ENCODE results near the gene HJURP.

HJURP gene

DNA sequence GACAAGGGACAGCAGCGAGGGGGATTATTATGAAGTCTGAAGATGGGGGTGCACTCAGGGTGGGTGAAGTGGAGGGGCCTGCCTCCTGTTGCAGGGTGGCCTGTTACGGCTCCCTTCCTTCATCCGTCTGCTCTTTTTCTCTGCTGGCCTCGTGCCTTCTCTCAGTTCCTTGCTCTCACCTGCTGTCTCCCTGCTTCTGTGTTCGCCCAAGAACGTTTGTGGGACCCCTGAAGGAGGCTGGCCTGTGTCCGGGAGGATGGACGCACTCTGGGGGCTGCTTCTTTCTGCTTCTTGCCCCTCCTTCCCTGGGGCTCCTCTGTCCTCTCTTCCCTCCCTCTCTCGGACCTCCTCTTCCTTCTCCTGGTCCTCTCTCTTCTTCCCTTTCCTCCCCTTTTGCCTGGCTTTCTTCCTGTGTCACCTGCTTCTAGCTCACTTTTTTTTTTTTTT lies 62.4 kb downstream of the HJURP start:
- no peak for DNase-seq

- no peak for DNase-seq
These were observed 63.0 kb downstream of the HJURP start for GRCh38 chr2:233791151-233791882.

DNA sequence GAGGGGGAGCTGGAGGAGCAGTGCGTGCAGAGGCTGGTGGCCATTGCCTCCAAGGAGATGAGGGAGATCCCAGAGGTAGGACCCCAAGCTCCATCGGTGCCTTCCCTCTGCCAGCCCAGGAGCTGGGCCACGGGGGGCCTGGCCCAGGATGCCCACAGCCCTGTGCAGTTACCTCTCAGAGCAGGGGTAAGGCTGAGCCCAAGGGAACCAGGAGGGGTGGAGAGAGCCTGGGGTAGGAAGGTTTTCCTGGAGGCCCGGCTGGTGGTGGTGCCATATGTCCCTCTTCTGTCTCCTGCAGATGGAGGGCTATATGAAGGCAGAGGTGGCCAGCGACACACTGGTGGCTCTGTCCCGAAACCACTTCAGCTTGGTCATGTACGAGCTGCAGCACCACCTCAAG lies 64.8 kb downstream of the HJURP start:
- DNase-seq: no peak

Data from stimulated activated CD4-positive, alpha-beta T cell treated with anti-CD3 and anti-CD28 coated beads, Interleukin-4, amount 100 ng/mL, for 24 hours (primary cell).